SHP77 (cell line): ENCODE measurements around the gene PALLD.
A peak's percentile ranks its signal among the peaks of the same experiment; 100 is the strongest.
"Not testable (repeated sequence)": the region's sequence is repeated elsewhere in the genome, so short reads cannot be mapped to it uniquely, and the experiment has no call there.

ENCODE experiments used
- DNase-seq, 2 experiments: peaks; one replicate each; lab custom pipeline; 2025; lab: John Stamatoyannopoulos, UW

Gene PALLD

DNA sequence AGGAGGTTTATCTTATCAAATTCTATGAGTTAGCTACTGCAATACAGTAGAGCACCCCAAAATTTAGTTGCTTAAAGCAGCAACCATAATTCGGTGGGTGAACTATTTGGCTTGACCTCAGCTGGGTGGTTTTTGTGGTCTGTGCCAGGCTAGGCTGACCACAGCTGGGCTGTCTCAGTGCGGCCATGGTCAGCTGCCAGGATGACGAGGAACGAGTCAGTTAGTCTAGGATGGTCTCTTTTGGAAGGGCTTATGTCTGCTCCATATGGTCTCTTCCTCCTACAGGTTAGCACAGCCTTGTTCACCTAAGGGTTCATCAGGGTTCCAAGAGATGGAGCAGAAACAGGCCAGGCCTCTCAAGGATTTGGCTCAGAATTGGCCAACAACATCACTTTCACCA lies 210.4 kb downstream of the PALLD start:
- DNase-seq: no peak

DNA sequence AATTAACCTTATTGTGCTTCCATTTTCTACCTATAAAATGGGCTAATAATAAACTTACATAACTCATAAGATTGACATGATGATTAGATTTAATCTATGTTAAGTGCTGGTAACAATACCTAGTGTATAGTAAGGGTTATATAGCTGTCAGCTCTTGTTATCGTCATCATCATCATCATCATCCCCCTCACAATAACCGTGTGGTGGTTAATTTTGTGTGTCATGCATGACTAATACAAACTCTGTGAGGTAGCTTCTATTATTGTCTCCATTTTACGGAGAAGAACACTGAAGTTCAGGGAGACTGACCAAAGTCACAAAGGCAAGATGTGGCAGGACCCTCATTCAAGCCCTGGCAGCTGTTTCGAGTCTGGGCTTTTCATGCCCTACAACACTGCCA lies 211.3 kb downstream of the PALLD start:
- no peak for DNase-seq

DNA sequence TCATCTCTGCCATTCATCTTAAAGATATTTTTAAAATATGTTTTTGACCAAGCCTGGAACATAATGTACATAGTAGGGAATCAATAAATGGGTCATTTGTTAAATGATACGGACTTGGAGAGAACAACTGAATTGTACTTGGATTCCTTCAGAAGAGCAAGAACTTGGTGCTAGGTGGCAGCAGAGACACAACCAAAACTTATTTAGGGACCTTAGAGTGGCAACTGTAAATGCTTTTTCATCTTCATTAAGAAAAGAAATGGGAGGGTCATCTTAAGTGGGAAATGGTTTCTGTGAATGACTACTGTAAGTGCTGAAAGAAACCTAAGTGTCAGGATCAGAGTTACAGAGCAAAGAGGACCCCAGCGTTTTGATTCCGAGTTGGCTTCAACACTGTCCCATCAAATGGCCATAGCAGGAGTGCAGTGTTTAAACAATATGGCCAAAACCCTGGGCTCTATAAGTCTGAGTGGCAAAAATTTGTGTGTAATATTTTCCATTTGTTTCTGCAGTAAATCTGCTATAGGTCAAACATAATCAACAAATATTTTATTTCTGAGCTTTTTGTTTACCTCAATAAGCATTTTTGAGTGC lies 213.6 kb downstream of the PALLD start:
- DNase-seq: peak in 1 of 2 experiments; percentile 4

DNA sequence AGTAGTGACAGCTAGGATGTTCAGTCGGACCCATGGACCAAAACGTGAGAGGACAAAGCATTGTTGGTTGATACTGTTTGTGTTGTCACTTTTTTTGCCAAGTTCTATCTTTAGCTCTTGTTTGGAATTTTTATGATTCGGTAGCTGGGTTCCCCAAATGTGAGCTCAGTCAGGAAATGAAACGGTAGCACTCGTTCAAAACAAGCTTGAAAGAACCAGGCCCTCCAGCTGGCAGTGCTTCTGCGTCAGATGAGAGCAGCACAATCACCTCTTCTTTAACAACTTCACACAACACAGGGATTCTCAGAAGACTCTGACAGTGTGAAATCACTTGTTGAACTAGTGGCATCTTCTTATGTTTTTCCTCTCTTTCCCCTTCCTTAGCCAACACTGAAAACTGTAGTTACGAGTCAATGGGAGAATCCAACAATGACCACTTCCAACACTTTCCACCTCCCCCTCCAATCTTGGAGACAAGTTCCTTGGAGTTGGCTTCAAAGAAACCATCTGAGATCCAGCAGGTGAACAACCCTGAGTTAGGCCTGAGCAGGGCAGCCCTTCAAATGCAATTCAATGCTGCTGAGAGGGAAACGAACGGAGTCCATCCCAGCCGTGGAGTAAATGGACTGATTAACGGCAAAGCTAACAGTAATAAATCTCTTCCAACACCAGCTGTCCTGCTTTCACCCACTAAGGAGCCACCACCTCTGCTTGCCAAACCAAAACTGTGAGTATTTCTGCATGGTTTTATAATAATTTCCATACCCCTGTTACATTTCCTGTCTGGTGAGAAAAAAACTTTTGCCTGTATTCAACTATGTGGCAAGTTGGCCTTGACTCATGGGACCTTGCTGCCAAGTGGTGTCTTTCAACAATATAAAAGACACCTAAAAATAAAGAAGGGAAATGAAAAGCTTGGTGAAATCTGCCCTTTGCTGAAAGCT lies 214.6 kb downstream of the PALLD start:
- DNase-seq: no peak

DNA sequence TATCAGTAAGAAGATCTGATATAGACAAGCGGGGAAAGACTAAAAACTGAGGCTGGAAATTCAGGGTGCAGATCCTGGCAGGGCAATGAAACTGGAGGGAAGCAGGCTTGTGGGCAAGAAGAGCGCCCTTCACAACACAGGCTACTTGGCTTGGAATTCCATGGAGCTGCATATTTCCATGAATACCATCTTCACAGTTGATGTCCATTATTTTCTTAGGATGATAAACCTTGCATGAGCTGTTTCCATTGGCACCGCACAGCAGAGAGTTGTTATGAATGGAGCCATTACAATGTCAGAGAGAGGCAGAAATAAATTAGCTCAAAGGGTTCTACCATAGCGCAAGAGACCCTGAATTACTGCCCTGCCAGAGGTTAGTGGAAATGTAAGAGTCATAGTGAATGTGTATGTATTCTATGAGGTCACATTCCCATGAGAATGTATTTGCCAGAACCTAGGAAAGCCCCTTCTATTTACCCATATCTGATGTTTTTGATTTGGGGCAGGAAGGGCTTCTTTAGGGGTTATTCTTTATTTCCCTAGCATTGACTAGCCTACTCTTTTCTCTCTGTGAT lies 215.6 kb downstream of the PALLD start:
- no peak for DNase-seq

DNA sequence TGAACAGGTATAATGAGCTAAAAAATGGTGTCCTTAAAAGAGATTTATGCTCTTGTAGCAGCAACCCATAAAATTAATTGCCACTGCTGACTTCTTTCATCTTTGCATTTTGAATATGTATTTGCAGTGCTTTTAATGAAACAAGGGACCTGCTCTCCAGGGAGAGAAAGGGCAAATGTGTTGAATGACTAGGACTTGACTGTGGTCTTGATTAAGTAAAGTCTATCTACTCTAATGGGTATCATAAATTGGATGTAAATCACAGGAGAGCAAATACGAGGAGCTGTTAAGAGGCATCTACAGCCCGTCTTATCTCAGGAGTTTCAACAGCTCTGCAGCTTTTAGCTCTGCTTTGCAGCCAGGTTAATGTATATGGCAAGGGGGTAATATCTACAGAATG lies 216.4 kb downstream of the PALLD start:
- DNase-seq: no peak

DNA sequence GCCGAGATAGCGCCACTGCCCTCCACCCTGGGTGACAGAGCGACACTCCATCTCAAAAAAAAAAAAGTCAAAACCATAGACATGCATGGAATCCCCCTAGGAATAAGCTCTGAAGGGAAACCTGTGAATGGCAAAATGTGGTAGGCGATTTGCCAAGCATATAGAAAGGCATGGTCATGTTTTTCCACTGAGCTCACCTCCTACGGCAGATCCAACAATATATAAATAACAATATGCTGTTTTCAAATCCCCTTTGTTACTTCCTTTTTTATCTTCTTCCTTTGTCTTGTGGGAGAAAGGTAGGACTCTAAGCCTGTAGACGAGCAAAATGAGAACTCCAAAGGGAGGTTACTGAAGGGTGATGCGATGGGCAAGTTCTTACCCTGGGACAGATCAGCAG lies 219.0 kb downstream of the PALLD start:
- DNase-seq: no peak

DNA sequence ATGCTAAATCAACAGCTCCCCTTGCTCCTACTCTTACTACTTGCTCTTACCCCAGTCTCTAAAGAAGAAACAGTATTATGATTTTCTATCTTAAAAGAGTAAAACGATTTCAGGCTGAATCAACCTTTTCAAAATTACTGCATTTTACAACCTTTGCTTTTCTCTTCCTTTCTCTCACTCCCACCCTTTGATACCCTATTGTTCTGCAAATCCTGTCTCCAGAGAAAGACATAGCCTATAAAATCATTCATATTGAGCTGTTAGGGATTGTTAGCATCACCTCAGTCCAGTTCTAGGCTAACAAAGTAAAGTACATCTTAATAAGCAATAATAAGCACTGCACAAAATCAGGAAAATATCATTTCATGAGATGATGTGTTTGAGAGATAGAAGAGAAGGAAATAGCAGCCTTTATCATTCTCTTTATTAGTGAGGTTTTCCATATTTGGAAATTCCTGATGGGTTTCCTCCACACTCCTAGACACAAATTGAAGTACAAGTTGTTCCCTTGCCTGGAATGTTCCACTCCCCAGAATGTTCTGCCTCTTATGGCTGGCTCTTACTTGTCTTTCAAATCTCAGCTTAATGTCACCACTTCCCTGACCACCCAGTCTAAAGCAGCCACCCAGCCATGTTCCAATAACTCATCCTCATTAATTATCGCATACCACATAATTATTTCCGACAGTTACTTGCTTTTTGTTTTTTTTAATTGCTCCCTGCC lies 219.7 kb downstream of the PALLD start:
- no peak for DNase-seq

DNA sequence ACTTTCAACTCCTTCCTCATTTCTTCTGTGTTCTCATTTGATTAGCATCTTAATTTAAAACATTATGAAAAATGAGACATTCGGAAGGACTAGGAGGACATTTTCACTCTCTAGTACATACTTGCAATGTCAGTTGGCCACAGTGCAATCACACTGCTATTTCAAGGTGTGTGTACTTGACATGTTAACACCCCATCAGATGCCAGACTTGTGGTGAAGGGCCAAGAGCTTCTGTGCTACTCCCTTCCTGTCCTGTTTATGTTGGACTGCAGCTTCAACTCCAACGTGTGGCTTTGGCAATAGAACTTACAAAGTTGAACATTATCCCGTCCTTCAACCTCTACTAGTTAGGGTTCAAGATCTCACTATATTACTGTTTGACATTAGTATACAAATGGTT lies 221.0 kb downstream of the PALLD start:
- DNase-seq: no peak

DNA sequence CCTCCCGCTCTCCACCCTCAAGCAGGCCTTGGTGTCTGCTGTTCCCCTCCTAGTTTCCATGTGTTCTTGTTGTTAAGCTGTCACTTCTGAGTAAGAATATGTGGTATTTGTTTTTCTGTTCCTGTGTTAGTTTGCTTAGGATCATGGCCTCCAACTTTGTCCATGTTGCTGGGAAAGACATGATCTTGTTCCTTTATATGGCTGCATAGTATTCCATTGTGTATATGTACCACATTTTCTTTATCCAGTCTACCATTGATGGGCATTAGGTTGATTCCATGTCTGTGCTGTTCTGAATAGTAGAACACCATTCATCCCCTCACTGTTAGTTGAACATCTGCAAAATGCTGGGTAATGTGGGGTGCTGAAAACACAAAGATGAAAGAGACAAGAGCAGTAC lies 222.9 kb downstream of the PALLD start:
- DNase-seq: no peak

DNA sequence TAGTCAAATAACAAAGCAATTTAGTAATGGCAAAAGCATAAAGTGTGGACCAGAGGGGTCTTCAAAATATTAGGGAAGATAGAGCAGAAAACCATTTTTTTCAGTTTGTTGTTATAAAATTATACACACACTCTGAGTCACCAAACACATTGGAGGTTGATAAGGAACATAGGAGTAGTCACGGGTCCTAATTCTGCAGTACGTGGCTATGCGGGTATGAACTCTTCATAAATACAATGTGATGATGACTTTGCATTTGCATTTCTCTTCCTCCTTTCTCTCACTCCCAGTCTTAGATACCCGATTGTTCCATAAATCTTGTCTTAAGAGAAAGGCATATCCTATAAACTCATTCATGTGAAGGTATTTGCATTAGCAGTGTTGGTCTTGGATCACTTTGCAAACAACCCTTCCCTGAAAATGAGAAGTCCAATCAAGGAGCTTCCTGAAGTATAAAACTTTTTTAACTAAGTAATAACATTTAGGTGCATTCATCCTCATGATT lies 223.6 kb downstream of the PALLD start:
- DNase-seq: no peak

DNA sequence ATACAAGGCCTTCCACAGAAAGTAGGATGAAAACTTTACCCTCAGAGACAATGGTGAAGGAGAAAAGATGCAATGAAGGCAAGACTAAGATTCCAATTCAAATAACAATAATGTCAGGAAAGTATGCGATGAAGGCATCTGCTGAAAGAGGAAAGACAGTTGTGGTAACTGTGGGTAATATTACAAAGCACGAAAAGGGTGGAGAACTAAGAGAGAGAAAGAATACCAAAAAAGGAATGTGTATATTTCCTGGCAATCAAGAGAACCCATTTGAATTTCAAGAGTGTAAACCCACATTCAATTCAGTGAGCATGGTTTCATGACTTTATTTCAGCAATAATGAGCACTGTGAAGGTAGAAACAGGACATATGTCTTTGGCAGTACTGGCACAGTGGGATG lies 225.5 kb downstream of the PALLD start:
- DNase-seq: no peak

DNA sequence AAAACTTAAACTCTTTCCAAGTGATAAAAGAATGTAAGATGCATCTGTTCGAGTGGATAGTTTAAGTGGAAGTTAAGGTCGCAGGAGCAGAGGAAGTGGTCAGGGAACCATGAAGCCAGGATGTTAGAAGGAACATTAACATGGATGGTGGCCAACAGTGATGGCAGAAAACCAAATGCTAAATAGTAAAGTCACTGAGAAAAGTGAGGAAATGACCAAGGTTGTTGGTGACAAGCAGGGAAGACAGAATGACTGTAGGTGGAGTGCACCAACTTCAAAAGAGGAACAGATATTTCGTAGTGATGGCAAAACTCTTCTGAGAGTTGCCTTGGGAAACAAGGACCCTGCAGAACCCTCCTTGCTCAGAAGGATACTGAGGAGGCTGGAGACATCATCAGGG lies 226.2 kb downstream of the PALLD start:
- DNase-seq: no peak

DNA sequence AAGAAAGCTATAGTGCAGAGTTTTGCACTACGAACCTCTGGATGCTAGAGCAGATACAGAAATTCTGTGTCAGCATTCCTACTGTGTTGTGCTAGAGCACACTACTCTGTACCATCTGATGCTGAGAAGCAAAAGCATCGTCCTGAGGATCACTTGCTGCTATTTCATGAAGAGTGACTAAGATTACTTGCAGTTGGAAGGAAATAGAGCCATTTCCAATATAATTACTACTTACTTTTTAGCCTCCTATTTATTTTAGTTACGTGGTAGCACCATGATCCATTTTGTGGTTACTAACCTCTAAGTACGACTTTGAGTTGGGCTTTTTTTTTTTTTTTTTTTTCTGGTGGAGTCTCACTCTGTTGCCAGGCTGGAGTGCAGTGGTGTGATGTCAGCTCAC lies 226.7 kb downstream of the PALLD start:
- no peak for DNase-seq

DNA sequence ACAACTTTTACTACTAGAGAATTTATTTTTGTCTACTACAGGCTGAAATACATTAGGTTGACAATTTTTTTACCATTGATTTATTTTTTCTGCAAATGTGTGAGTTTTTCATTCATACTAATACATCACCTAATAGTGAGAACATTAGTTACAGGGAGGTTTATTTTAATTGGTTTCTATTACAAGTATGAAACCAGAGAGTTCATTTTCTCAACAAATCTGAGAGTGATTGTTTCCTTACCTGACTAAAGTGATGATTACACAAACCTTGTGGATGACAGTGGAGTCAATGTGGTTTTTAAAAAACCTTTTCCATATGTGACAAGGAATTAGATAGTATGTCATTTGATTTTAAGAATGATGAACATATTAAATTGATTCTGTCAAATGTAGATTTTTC lies 227.4 kb downstream of the PALLD start:
- no peak for DNase-seq

DNA sequence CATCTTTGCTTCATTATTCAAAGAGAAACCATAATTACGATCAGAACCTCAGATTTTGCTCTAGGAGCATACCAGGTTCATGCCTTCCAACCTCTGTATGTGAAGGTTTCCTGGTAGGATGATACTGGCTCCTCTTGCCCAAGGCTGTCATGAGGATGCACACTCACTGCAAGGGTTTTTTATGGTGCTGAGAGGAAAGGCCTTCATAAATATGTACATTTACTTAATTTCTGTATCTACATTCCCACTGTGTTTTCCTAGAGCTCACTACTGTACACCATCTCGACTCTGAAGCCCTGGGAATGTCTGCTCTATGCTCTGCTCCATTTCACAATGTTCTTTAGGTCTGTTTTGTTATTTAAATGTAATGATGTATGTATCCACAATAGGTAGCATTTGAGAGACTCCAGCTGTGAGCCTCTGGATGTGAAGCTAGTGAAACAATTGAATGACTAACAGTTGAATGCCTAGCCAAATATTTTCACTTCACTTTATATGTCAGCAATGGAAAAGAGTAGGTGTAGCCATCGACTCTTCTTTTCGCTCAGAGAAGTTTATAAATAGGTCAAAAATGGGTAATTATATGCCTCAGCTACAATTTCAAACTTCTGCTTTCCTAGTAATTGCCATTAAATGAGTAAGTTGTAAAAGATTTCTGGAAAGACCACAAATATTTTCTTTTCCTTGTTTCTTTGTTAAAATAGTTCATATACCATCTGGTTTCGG lies 228.0 kb downstream of the PALLD start:
- DNase-seq: no peak

DNA sequence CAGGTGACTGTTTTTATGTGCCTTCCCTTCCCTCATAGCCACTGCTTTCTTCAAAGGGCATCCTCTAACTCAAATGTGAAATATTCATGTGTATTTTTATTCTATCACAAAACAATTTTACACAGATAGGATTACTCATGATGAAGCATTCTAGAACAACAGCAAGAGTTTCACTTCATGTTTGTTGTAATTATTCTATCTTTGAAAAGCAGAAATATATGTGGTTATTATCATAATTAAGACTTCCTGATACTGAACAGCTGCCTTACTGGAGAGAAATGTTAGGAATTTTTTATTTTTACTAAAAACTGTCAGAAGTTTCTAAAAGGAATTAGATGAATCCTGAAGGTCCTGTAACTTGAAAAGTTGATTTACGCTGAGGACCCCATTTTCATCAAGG lies 229.1 kb downstream of the PALLD start:
- DNase-seq: no peak

DNA sequence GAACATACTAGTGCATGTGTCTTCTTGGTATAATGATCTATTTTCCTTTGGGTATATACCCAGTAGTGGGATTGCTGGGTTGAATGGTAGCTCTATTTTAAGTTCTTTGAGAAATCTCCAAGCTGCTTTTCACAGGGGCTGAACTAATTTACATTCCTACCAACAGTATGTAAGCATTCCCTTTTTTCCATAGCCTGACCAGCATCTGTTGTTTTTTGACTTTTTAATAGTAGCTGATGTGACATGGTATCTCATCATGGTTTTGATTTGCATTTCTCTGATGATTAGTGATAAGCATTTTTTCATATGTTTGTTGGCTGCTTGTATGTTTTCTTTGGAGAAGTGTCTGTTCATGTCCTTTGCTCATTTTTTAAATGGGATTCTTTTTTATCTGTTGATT lies 230.3 kb downstream of the PALLD start:
- DNase-seq: not testable (repeated sequence)

DNA sequence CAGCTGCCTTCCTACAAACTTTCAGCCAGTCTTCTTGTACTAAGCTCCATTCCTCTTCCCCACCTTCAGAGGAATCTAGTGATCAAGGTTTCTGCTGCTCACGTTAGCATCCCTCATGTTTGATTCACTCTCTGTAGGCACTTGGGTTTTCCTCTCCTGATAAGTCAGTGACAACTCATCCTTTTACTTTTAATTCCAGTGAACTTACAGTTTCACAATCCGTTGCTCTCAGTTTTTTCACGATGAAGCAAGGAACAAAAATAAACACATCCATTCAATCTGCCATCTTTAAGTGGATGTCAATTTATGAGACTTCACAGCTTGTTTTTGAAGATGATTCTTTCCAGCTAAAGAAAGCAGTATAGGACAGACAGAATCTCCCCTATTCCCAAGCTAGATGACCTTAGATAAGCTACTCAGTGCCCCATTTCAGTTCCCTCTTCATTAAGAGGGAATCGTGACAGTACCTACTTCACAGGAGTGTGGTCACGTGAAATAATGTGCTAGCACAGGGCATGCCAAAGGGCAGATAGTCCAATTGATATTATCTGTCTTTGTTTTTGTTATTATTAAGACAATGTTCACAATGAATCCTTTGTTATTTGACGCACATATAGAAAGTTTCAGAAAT lies 234.3 kb downstream of the PALLD start:
- DNase-seq: no peak

DNA sequence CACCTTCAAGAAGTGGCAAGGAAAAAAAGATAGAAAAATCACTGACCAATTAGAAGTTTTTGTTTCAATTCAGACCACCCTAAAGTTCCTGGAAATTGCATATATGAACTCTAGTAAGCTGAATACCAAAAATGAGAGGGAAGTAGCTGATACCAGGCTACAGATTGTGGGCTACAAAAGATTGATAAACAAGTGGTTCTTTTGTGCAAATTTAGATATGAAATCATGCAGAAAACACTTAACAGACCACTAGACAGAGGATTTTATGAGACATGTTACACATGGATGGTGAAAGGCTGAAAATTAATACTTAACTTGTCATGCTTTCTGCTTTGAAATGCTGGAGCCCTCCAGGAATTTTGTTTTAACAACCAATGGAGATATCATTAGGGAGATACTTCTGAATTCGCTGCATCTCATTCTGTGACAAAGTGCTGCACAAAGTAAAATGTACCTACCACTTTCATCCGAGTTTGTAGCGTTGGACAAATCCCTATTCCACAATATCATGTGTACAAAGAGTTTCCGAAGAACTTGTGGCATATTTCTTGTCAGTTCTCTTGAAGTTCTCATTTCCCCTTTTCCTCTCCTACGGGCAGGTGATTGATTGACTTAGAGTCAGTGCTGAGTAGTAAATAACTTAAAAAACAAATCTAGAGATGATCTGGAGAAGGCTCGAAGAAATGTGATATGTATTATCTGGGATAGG lies 235.0 kb downstream of the PALLD start:
- DNase-seq: no peak

DNA sequence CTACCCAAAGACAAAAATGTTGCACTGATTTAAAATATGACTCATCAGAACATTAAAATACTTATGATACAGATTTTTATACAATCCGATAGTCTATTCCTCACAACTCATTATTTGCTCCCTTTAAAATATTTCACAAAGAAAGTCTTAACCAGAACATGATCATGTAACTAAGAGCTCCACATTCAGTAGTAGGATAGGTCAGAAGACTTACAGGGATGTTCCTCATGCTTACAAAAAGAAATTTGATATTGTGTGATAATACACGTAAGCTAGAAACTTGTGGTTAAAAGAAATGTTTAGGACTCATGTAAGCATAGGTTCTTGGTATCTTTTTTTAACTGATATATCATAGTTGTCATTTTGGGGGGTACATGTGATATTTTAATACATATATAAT lies 235.9 kb downstream of the PALLD start:
- DNase-seq: no peak
